Activated CD8-positive, alpha-beta memory T cell treated with anti-CD3 and anti-CD28 coated beads, Interleukin-2, amount 50 U/mL, for 24 hours (primary cell): Measurements from ENCODE around the gene BCKDK.

Experiments
- DNase-seq: peaks from one replicate; pipeline ENCODE4 v3.0.0-alpha.2; 2020; ENCODE audit errors: extremely low read depth

The BCKDK gene

GRCh38 chr16:31108035-31108793 is at the start of gene BCKDK:
TSS of gene BCKDK (plus strand) at chr16:31108386. CDS start at chr16:31109224, 838 bp downstream.
- DNase-seq = peak; percentile 34

- no peak for DNase-seq
Observed at GRCh38 chr16:31061126-31061812, 46.9 kb upstream of the BCKDK start.

- no peak for DNase-seq
Observed at GRCh38 chr16:31061813-31062440, 46.3 kb upstream of the BCKDK start.

GRCh38 chr16:31063495-31063842 is 44.7 kb upstream of the BCKDK start:
- no peak for DNase-seq

GRCh38 chr16:31063843-31064611 is 44.2 kb upstream of the BCKDK start:
- DNase-seq = no peak

GRCh38 chr16:31064882-31065461 is 43.2 kb upstream of the BCKDK start:
- no peak for DNase-seq

- no peak for DNase-seq
Observed at GRCh38 chr16:31067342-31067741, 40.8 kb upstream of the BCKDK start.

GRCh38 chr16:31071861-31072260 is 36.3 kb upstream of the BCKDK start:
- DNase-seq = no peak

GRCh38 chr16:31072540-31073141 is 35.5 kb upstream of the BCKDK start:
- no peak for DNase-seq

GRCh38 chr16:31073142-31073969 is 34.8 kb upstream of the BCKDK start:
- DNase-seq = peak; percentile 72

GRCh38 chr16:31073970-31074813 is 34.0 kb upstream of the BCKDK start, which contains the start of the genes ZNF646 and ZNF668:
TSS of gene ZNF646 (plus strand) at chr16:31074422. CDS start at chr16:31076325, 1,903 bp downstream.
TSS of gene ZNF668 (minus strand) at chr16:31074240. CDS start at chr16:31064459, 9,781 bp downstream.
- DNase-seq = peak; percentile 98

GRCh38 chr16:31074814-31075183 is 33.4 kb upstream of the BCKDK start:
- DNase-seq = no peak

- DNase-seq = no peak
Observed at GRCh38 chr16:31076319-31076718, 31.9 kb upstream of the BCKDK start.

GRCh38 chr16:31077024-31077423 is 31.2 kb upstream of the BCKDK start:
- DNase-seq = no peak

- no peak for DNase-seq
Observed at GRCh38 chr16:31077592-31078396, 30.4 kb upstream of the BCKDK start.

- DNase-seq = no peak
Observed at GRCh38 chr16:31078597-31079341, 29.4 kb upstream of the BCKDK start.

- no peak for DNase-seq
Observed at GRCh38 chr16:31079342-31079944, 28.7 kb upstream of the BCKDK start.
